ENCODE results near the gene ABHD10.

ABHD10 gene

DNA sequence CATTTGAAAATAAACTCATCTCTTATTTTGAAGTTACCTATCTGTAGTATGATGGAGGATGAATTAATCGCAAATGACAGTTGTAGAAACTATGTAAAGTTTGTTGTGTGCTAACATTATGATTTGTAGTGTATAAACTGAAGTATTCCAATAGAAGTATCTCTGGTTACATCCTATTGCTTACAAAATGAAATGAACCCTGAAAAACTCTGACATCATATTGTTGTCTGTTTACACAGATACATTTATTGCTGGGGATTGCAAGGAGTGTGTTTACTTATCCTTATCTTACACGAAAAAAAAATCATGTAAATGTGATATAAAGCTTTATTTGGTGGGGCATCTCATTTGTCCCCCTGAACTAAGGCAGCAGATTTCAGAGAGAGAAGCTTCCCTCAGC lies 2.6 kb upstream of the ABHD10 start:
- no peak for DNase-seq
- H3K9me3 Mint-ChIP-seq = no peaks in the 10 kb centered on the region
- H3K36me3 Mint-ChIP-seq (ENCODE audit: low read depth) = peaks cover 27% of the 10 kb centered on the region
- H3K27me3 Mint-ChIP-seq = no peaks in the 10 kb centered on the region
- no peak overlapping the region for H3K4me3 Mint-ChIP-seq
- H3K27ac Mint-ChIP-seq = no peak overlapping the region
- peaks cover 20% of the 10 kb centered on the region for H3K4me1 Mint-ChIP-seq (ENCODE audit: low read depth)

DNA sequence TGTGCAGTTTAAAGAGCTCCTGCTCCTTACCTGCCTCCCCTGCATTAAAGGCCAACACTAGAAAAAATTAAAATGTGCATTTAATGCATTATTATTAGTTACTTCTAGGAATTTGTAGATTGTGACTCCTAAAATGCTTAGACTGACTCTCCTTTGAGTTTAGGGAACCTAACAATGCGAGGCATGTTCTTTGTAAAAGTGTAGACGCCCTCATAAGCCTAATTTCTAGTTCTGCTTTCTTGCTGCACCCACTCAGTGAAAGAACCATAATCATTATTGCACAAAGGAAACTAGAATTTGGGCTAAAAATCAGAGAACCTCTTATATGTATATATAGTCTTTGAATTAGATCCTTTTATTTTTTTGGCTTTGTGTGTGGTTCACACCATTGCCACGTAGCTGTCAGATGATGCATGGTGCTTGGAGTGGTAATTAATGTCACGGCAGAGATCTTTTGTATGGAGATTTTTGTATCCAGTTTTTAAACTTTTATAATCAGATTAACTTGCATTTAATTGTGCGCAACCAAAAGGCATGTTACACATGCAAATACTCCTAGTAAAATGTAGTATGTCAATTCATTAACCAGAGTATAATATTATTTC lies 710 bp downstream of the ABHD10 start:
- no peaks in the 10 kb centered on the region for H3K27me3 Mint-ChIP-seq
- peaks cover 47% of the 10 kb centered on the region for H3K4me1 Mint-ChIP-seq (ENCODE audit: low read depth)
- no peaks in the 10 kb centered on the region for H3K9me3 Mint-ChIP-seq
- H3K36me3 Mint-ChIP-seq (ENCODE audit: low read depth) = peaks cover 56% of the 10 kb centered on the region
- no peak for DNase-seq
- H3K27ac Mint-ChIP-seq = peak overlapping the region; percentile 95
- peak overlapping the region; percentile 94 for H3K4me3 Mint-ChIP-seq

DNA sequence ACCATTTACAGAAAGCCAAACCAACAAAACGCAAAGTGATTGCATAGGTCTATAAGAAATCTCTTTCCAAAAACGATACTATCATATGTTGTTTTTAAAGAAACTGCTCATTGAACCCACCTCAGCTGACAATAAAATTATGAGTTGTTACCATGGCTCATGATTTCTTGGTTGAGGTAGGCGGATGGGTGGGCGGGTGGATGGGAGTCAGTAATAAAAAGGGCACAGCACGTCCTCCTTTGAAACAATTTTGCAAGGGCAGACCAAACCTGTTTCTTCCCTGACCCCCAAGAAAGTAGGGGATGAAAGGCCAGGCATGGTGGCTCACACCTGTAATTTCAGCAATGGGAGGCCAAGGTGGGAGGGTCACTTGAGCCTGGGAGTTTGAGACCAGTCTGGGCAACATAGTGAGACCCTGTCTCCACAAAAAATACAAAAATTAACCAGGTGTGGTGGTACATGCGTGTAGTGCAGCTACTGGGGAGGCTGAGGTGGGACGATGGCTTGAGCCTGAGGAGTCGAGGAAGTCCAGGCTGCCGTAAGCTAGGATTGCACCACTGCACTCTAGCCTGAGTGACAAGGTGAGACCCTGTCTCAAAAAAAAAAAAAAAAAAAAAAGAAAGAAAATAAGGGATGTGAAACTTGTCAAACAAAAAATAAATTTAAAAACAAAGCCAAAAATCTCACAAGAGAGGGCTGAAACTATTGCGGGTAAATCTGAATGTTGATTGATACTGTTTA lies 2.1 kb downstream of the ABHD10 start:
- Mint-ChIP-seq H3K4me3 (peak overlapping the region; percentile 94), H3K27ac (peak overlapping the region; percentile 95), H3K27me3 (no peaks in the 10 kb centered on the region), H3K4me1 (ENCODE audit: low read depth) (peaks cover 60% of the 10 kb centered on the region), H3K36me3 (ENCODE audit: low read depth) (peaks cover 68% of the 10 kb centered on the region), H3K9me3 (no peaks in the 10 kb centered on the region)
- DNase-seq = peak; percentile 57

- no peak for DNase-seq
- Mint-ChIP-seq H3K27me3 (no peaks in the 10 kb centered on the region), H3K4me1 (ENCODE audit: low read depth) (peaks cover 65% of the 10 kb centered on the region), H3K4me3 (peak overlapping the region; percentile 94), H3K9me3 (no peaks in the 10 kb centered on the region), H3K27ac (peak overlapping the region; percentile 45), H3K36me3 (ENCODE audit: low read depth) (peaks cover 73% of the 10 kb centered on the region)
These were observed 2.6 kb downstream of the ABHD10 start for GRCh38 chr3:111981457-111981763.

DNA sequence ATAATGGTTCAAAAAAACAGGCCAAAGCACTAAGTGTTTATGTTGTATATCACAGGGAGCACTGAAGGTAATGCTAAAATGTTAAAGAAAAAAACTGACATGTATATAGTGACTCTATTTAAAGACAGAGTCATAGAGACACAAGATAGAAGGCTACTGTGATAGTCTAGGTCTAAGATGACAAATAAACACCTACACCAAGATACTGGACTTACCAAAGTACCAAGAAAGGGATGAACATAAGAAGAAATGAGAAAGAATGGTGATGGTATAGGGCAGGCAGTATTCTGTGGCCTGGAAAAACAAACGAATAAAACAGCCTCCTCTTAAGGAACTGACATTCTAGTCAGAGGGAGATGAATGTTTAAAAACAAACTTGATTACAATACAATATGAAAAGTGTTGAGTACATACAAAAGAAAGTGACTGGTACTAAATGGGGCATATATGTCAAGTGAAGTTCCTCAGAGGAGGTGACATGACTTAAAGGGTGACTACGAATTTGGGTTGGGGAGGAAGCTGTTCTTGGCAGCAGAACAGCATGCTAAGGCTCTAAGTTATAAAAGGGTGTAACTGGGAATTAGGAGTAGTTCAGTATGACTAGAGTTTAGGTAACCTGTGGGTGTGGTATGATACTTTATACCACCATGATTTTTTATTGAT lies 5.9 kb downstream of the ABHD10 start:
- H3K27me3 Mint-ChIP-seq = no peaks in the 10 kb centered on the region
- peak overlapping the region; percentile 82 for H3K27ac Mint-ChIP-seq
- H3K9me3 Mint-ChIP-seq = no peaks in the 10 kb centered on the region
- no peak for DNase-seq
- peaks cover 79% of the 10 kb centered on the region for H3K4me1 Mint-ChIP-seq (ENCODE audit: low read depth)
- H3K4me3 Mint-ChIP-seq = no peak overlapping the region
- H3K36me3 Mint-ChIP-seq (ENCODE audit: low read depth) = peaks cover 88% of the 10 kb centered on the region

GRCh38 chr3:111986800-111987199 lies 8.0 kb downstream of the ABHD10 start:
- Mint-ChIP-seq H3K27me3 (no peaks in the 10 kb centered on the region), H3K4me3 (no peak overlapping the region), H3K36me3 (ENCODE audit: low read depth) (peaks cover 79% of the 10 kb centered on the region), H3K27ac (peak overlapping the region; percentile 42), H3K9me3 (no peaks in the 10 kb centered on the region), H3K4me1 (ENCODE audit: low read depth) (peaks cover 61% of the 10 kb centered on the region)
- DNase-seq = no peak

DNA sequence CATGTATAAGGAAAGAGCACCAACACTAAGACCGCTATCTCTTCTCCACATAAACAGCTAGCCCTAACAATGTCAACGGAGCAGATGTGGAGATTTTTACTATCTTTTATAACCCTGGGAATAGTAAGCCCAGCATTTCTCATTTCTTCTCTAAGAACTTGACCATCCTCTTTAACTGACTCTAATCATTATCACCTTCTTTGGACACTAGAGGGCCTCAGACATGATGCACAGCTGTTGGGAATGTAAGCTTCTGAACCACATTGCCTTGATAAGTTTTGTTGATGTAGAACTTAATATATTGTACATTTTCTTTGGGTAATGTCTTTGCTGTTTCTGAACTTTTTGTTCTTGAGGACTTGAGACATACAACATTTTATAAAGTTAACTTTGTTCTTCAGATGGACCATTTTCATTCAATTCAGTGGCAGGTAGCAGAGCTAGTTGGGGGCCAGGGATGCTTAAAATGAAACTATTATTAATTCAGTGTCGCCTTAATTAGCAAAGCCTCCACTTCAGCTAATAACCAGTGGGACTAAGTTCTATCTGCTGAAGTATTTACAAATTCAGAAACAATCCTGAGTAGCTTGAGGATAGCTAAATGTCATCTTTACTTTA lies 10.3 kb downstream of the ABHD10 start:
- H3K9me3 Mint-ChIP-seq = no peaks in the 10 kb centered on the region
- no peak overlapping the region for H3K27ac Mint-ChIP-seq
- DNase-seq = no peak
- no peak overlapping the region for H3K4me3 Mint-ChIP-seq
- peaks cover 42% of the 10 kb centered on the region for H3K4me1 Mint-ChIP-seq (ENCODE audit: low read depth)
- no peaks in the 10 kb centered on the region for H3K27me3 Mint-ChIP-seq
- peaks cover 73% of the 10 kb centered on the region for H3K36me3 Mint-ChIP-seq (ENCODE audit: low read depth)

DNA sequence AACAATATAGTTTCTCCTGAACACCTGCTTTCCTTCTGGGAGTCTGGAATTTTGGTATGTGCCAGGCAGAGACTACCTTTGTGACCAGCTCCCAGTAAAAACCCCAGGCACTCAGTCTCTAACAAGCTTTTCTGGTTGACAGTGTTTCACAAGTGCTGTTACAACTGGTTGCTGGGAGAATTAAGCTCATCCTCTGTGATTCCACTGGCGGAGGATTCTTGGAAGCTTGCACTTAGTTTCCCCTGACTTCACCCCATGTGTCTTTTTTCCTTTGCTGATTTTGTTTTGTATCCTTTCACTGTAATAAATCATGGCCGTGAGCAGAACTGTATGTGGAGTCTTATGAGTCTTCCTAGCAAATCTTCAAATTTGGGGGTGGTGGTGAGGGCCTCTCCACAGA lies 14.2 kb downstream of the ABHD10 start:
- H3K4me3 Mint-ChIP-seq = no peak overlapping the region
- H3K27ac Mint-ChIP-seq = no peak overlapping the region
- DNase-seq = no peak
- no peaks in the 10 kb centered on the region for H3K27me3 Mint-ChIP-seq
- peaks cover 39% of the 10 kb centered on the region for H3K36me3 Mint-ChIP-seq (ENCODE audit: low read depth)
- no peaks in the 10 kb centered on the region for H3K9me3 Mint-ChIP-seq
- peaks cover 15% of the 10 kb centered on the region for H3K4me1 Mint-ChIP-seq (ENCODE audit: low read depth)

GRCh38 chr3:111998636-111999483 lies 20.0 kb downstream of the ABHD10 start, which contains the start of gene TAGLN3:
Gene TAGLN3, plus strand, starts transcription at chr3:111998922. Its CDS starts 501 bp downstream, at chr3:111999423.
- Mint-ChIP-seq H3K9me3 (no peaks in the 10 kb centered on the region), H3K4me1 (ENCODE audit: low read depth) (peaks cover 53% of the 10 kb centered on the region), H3K4me3 (peak within 1 kb of the TSS; percentile 65), H3K36me3 (ENCODE audit: low read depth) (no peaks in the 10 kb centered on the region), H3K27me3 (no peaks in the 10 kb centered on the region), H3K27ac (no peak within 1 kb of the TSS)
- peak; percentile 42 for DNase-seq

- H3K27me3 Mint-ChIP-seq = no peaks in the 10 kb centered on the region
- H3K4me3 Mint-ChIP-seq = peak overlapping the region; percentile 65
- no peaks in the 10 kb centered on the region for H3K9me3 Mint-ChIP-seq
- no peak for DNase-seq
- no peaks in the 10 kb centered on the region for H3K36me3 Mint-ChIP-seq (ENCODE audit: low read depth)
- peaks cover 61% of the 10 kb centered on the region for H3K4me1 Mint-ChIP-seq (ENCODE audit: low read depth)
- no peak overlapping the region for H3K27ac Mint-ChIP-seq
These were observed 20.9 kb downstream of the ABHD10 start for GRCh38 chr3:111999484-112000324.

- no peak overlapping the region for H3K4me3 Mint-ChIP-seq
- H3K36me3 Mint-ChIP-seq (ENCODE audit: low read depth) = no peaks in the 10 kb centered on the region
- H3K9me3 Mint-ChIP-seq = no peaks in the 10 kb centered on the region
- H3K27ac Mint-ChIP-seq = no peak overlapping the region
- H3K4me1 Mint-ChIP-seq (ENCODE audit: low read depth) = peaks cover 67% of the 10 kb centered on the region
- DNase-seq = no peak
- no peaks in the 10 kb centered on the region for H3K27me3 Mint-ChIP-seq
These were observed 21.5 kb downstream of the ABHD10 start for GRCh38 chr3:112000367-112000771.

GRCh38 chr3:112000966-112001365 lies 22.1 kb downstream of the ABHD10 start:
- H3K27me3 Mint-ChIP-seq = no peaks in the 10 kb centered on the region
- peaks cover 64% of the 10 kb centered on the region for H3K4me1 Mint-ChIP-seq (ENCODE audit: low read depth)
- no peaks in the 10 kb centered on the region for H3K36me3 Mint-ChIP-seq (ENCODE audit: low read depth)
- no peak overlapping the region for H3K27ac Mint-ChIP-seq
- no peak overlapping the region for H3K4me3 Mint-ChIP-seq
- H3K9me3 Mint-ChIP-seq = no peaks in the 10 kb centered on the region
- no peak for DNase-seq

DNA sequence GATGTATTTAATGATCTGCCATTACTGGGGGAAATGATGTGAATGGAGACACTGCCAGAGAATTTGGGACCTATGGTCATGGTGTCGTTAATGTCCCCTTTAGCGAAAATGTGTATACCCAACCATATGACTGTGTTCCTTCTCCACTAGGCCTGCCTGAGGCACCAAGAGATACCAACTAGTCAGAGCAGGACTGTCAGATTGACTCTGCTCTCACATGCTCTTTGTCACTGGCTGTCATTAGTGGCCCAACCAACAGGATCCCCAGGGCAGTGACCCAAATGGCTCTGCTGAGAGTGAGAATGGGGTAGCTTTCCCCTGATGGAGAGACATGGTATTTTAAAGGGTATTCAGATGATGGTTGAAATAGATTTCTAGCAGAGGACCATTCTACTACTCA lies 22.7 kb downstream of the ABHD10 start:
- peaks cover 64% of the 10 kb centered on the region for H3K4me1 Mint-ChIP-seq (ENCODE audit: low read depth)
- H3K9me3 Mint-ChIP-seq = no peaks in the 10 kb centered on the region
- no peak for DNase-seq
- no peaks in the 10 kb centered on the region for H3K36me3 Mint-ChIP-seq (ENCODE audit: low read depth)
- H3K27ac Mint-ChIP-seq = peak overlapping the region; percentile 94
- H3K27me3 Mint-ChIP-seq = no peaks in the 10 kb centered on the region
- H3K4me3 Mint-ChIP-seq = no peak overlapping the region

Data from activated T-cell treated with anti-CD3 and anti-CD28 coated beads, Interleukin-2, amount 50 U/mL, for 24 hours (primary cell).